Measurements from ENCODE around the gene SLC25A4.
"Not testable (repeated sequence)": the region's sequence is repeated elsewhere in the genome, so short reads cannot be mapped to it uniquely, and the experiment has no call there.

Gene SLC25A4

DNA sequence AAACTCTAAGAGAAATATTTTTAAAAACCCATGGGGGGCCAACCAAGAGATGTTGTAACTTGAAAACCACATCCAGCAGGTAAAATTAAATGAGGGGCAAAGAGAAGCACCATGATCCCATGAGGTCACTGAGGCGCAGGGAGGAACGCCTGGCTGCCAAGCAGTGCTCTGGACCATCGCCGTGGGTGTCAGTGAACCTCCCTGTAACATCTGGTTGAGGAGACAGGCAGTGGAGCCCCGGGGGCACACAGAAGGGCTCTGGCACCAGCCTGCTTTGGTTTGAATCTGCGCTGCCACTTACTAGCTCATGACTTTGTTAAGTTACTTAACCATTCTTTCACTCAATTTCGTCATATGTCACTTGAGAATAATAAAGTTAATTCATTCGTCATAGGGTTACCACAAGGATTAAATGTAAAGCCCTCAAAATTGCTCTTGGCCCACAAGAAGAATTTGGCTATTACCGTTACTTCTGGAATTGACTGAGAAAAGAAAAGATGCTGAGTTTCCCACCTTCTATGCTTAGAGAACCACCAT, 41.6 kb upstream of the SLC25A4 start:
- TF ChIP-seq, protein P1, sequence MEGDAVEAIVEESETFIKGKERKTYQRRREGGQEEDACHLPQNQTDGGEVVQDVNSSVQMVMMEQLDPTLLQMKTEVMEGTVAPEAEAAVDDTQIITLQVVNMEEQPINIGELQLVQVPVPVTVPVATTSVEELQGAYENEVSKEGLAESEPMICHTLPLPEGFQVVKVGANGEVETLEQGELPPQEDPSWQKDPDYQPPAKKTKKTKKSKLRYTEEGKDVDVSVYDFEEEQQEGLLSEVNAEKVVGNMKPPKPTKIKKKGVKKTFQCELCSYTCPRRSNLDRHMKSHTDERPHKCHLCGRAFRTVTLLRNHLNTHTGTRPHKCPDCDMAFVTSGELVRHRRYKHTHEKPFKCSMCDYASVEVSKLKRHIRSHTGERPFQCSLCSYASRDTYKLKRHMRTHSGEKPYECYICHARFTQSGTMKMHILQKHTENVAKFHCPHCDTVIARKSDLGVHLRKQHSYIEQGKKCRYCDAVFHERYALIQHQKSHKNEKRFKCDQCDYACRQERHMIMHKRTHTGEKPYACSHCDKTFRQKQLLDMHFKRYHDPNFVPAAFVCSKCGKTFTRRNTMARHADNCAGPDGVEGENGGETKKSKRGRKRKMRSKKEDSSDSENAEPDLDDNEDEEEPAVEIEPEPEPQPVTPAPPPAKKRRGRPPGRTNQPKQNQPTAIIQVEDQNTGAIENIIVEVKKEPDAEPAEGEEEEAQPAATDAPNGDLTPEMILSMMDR (conservative IDR thresholded peaks at IDR 0.05), result no peak
- TF ChIP-seq ZFX (IDR thresholded peaks at IDR 0.05), result no peak

DNA sequence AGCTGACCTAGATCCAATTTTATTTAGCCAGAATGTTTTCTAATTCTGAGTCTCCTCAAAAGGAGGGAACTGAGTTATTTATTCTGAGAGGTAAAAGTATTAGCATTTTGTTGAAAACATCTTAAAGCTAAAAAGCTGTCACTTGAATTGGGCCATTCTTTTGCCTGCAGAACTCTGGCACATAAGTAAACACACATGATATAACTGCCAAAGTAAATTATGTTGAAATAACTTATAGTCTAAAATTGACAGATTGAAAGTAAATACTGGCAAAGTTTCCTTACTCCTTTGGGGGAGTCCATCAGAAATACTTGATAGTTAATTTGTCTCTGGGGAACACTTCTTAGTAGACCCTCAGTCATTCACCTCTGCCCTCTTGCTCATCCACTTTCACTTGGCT, 38.3 kb upstream of the SLC25A4 start:
- no peak overlapping the region for H3K27ac ChIP-seq
- TF ChIP-seq, protein P1 (conservative IDR thresholded peaks at IDR 0.05), result no peak
- TF ChIP-seq ZFX (IDR thresholded peaks at IDR 0.05), result no peak

More for the DNA sequence above, 41.6 kb upstream of the SLC25A4 start:
- H3K27ac ChIP-seq, result no peak overlapping the region

DNA sequence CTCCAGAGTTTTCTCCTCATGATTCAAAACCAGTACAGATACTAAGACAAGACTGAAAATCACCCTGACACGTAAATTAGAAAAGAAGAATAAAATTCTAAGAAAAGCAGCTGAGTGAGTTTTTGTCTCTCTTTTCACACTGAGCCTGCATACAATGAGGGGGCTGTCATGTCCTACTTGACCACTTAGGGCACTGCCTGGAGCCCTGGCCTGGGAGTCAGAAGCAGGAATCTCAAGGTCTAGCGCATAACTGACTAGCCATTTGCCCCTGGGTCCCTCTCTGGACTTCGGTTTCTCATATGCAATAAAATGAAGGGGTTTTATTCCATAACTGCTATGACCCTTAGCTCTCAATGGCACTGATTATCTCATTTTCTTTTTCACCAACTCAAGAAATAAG, 36.7 kb upstream of the SLC25A4 start:
- no peak for TF ChIP-seq ZFX (IDR thresholded peaks at IDR 0.05)
- TF ChIP-seq, protein P1 (conservative IDR thresholded peaks at IDR 0.05), result no peak
- no peak overlapping the region for H3K27ac ChIP-seq

DNA sequence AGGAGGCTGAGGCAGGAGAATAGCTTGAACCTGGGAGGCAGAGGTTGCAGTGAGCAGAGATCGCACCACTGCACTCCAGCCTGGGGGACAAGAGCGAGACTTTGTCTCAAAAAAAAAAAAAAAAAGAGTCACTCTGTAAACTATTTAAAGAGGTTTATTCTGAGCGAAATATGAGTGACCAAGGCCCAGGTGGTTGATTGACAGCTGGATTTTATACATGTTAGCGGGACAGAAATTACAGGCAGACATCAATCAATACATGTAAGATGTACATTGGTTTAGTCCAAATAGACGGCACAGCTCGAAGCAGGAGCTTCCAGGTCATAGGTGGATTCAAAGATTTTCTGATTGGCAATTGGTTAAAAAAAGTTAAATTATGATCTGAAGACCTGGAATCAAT, 35.5 kb upstream of the SLC25A4 start:
- H3K27ac ChIP-seq, result not testable (repeated sequence)

DNA sequence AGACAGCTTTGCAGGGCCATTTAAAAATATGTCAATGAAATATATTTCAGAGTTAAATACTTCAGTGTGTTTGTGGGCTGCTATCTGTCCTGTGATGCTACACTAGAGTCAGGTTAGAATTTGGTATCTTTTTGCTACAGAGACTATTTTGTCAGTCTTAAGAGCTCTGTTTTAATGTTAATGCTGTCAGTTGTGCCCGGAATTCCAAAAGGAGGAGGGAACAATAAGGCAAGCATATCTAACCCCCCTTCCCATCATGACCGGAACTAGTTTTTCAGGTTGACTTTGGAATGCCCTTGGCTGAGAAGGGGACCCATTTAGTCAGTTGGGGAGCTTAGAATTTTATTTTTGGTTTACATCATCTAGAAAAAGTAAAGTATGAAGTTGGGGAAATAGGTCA, 34.9 kb upstream of the SLC25A4 start:
- H3K27ac ChIP-seq, result no peak overlapping the region
- TF ChIP-seq, protein P1 (conservative IDR thresholded peaks at IDR 0.05), result no peak

DNA sequence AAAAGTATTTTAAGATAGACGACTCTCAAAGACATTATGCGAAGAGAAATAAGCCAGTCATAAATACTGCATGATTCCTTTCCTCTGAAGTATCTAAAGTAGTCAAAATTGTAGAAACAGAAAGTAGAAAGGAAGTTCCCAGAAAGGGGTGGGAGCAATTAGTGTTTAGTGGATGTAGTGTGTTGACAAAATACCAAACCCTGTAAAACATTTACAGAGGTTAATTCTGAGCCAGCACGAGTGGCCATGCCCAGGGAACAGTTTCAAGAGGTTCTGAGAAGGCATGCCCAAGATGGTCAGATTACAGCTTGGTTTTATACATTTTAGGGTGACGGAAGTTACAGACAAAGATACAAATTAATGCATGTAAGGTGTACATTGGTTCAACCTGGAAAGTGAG, 34.4 kb upstream of the SLC25A4 start:
- H3K27ac ChIP-seq, result no peak overlapping the region
- TF ChIP-seq ZFX (IDR thresholded peaks at IDR 0.05), result no peak
- TF ChIP-seq, protein P1 (conservative IDR thresholded peaks at IDR 0.05), result no peak

DNA sequence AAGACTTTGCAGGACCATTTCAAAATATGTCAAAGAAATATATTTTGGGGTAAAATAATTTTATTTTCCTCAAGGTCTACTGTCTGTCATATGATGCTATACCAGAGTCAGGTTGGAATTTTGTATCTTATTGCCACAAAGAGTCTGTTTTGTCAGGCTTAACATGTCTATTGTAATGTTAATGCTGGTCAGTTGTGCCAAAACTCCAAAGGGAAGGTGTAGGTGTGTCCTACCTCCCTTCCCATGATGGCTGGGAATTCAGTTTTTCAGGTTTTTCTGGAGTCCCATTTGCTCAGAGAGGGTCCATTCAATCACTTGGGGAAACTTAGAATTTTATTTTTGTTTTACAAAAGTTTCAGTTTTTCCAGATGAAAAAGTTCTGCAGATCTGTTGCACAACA, 33.3 kb upstream of the SLC25A4 start:
- TF ChIP-seq ZFX (IDR thresholded peaks at IDR 0.05), result no peak
- TF ChIP-seq, protein P1 (conservative IDR thresholded peaks at IDR 0.05), result no peak
- no peak overlapping the region for H3K27ac ChIP-seq

DNA sequence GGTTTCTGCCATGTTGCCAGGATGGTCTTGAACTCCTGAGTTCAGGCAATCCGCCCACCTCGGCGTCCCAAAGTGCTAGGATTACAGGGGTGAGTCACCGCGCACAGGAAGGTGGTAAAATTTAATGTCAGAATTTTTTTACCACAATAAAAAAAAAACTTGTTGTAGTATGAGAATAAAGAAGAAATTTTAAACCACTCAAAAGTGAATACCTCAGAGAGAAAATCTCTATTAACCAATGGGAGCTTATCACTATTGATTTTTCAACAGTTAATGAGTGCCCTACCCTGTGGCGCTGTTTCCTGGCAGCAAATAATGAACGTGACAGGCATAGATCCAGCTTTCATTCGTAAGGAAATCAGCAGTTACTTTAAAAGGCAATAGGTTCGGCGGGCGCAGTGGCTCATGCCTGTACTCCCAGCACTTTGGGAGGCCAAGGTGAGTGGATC, 32.7 kb upstream of the SLC25A4 start:
- TF ChIP-seq, protein P1 (conservative IDR thresholded peaks at IDR 0.05), result no peak
- no peak for TF ChIP-seq ZFX (IDR thresholded peaks at IDR 0.05)
- H3K27ac ChIP-seq, result no peak overlapping the region

Data from C4-2B (cell line).